ENCODE data around the gene SLC25A39.

SLC25A39 gene

GRCh38 chr17:44272321-44272951 is 52.2 kb downstream of the SLC25A39 start:
- DNase-seq = no peak
